NCI-H748 (cell line): ENCODE data around the gene KRTAP10-3.
"Not testable (repeated sequence)": the region's sequence is repeated elsewhere in the genome, so short reads cannot be mapped to it uniquely, and the experiment has no call there.

Experiments
- DNase-seq: peaks from one replicate; lab custom pipeline; 2025; ENCODE audit not compliant: unreplicated experiment; lab: John Stamatoyannopoulos, UW

The KRTAP10-3 gene

DNA sequence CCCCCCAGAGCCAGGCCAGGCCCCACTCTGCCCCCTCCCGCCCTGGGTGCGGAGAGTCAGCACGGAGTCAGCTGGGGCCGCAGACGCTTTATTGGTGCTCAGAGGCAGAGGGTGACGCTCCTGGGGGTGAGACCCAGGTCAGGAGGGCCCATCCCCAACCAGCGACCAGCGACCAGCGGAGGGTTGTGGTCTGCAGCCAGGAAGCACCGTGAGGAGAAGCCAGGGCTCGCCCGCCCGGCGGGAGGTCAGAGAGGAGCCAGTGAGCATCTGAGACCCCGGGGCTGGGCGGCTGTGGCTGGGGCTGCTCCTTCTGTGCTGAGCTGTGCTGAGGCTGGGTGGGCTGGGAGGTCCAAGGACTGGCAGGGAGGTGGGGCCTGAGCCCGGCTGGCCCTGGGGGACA, 8.3 kb downstream of the KRTAP10-3 start:
- not testable (repeated sequence) for DNase-seq

DNA sequence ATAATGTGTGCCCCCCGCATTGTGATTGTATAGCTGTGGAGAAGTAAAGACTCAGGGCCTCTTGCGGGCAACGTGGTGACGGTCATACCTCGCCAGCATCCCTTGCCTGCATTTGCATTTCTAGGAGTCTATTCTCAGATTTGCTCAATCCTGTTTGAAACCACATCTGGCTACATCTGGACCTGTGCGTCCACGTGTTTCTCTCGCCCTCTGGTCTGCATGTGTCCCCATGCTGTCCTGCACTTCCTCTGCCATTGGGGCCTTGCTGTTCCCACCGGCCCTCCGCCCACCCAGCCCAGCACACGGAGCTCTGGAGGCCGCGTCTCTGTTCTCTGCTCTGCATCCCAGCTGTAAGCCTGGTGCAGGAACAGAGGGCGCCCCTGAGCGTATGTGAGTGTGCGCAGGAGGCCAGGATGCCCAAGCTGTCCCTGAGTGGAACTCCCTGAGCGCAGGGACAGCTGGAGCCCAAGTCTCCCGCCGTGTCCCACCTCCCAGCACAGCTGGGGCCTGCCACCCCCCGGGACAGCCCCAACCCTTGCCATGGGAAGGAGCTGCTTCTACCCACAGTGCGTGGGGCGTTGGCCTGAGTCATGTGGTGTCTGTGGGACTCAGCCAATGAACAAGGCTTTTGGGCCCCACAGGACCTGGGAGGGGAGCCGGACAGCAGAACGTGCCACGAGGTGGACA, 8.9 kb downstream of the KRTAP10-3 start:
- no peak for DNase-seq

DNA sequence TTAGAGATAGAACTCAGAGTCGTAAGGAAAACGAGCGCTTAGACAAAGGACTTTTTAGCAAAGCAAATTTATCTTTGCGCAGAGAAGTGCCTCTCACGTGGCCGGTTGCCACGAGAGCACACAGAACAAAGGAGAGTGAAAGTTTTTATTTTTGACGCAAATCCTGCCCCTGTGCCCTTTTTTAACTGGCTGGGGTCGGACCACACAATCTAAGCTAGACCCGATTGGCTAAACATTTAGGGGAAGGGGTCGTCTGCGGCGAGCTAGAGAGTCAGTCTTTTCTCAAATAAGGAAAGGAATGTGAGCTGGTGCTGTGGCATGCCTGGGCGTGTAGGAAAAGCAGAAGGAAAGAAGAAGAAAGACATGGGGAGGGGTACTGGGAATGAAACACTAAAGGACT, 9.7 kb downstream of the KRTAP10-3 start:
- DNase-seq: no peak

DNA sequence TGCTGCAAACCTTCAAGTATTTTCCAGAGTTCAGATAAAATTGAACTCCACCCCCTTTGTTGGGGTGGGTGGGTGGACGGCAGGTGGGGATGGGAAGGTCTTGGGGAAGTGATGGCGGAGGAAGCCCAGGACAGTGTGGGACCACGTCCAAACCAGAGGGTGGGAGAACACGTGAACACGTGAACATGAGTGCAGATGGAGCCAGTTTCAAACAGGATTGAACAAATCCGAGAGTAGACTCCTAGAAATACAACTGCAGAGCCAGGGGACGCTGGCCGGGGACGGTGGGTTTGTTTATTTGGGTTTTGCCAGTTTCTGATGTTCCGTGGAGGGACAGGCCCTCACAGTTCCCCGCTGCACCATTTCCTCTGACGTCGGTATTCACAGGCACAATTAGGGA, 10.2 kb downstream of the KRTAP10-3 start:
- DNase-seq: no peak

DNA sequence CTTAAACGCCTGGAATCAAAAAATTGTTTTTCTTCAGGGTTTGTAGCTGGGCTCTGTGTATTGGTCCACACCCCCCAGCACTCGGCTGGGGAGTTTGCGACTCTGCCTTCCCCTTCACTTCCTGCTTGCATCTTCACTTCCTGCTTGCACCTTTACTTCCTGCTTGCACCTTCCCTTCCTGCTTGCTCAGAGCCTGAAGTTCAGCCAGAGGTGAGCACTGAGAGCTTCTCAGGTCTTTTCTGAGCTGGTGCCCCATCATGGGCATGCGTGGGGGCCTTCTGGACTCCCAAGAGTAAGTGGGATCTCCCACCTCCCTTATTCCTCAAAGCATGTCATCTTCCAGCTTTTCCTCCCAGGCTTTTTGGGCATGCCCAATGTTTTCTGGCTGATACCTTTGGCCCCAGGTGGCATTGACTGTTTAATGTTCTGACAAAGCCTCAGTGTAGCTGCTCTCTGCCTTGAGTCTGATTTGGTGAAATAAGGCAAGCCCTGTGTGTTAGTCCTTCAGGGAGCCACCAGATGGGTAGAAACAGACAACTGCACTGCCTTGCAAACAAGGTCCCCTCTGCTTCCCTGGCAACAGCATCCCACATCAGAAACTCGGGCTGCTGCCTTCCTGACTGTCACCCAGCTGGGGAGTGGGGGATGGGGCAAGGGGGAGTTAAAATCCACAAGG, 10.8 kb downstream of the KRTAP10-3 start:
- DNase-seq: peak; percentile 35

DNA sequence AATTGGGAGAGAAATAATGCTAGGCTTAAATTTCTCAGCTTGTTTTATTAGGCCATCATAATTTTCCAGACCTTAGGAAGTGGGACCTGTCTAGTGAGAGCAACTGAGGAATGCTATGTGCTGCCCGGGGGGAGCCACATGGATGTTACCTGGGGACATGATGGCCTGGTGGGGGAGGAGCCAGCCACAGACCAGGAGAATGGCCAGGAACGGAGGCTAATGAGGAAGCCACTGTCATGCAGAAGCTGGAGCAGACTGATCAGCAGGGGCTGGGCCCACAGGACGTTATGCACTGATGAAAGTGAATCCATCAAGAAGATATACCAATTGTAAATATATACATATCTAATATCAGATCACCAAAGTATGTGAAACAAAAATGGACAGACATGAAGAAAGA, 14.0 kb downstream of the KRTAP10-3 start:
- no peak for DNase-seq

DNA sequence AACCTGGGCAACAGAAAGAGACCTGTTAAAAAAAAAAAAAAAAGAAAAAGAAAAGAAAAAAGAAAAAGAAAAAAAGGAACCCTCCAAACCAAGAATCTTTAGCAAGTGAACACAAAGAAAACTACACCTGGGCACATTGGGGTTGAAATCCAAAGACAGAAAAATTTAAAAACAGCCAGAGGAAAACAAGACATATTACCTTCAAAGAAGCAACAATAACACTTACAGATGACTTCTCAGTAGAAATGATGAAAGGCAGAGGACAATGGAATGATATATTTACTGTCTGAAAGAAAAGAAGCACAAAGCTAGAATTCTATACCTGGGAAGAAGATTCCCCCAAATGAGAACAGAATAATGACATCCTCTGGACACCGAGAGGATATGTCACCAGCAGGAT, 15.9 kb downstream of the KRTAP10-3 start:
- no peak for DNase-seq

DNA sequence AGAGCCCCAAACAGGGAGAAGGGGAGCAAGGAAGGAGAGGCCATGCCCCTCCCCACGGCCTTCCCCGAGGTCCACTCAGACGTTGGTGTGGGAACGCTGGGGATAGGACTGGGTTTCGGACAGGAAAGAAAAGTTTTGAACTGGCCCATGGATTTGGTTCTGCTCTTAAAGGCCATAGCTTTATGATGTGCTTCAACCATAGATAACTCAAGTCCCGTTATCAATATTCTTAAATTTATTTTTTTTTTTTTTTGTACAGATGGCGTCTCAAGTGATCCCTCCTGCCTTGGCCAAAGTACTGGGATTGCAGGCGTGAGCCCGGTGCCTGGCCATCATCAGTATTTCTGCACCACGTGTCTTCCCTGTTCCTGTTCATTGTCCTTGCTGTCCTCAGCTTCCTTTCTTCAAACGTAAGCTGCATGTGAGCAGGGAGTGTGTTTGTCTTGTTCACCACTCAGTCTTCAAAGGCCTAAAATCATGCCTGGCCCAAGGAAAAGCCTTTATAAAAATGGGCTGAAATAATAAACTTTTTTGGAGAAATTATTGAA, 17.8 kb downstream of the KRTAP10-3 start:
- no peak for DNase-seq

DNA sequence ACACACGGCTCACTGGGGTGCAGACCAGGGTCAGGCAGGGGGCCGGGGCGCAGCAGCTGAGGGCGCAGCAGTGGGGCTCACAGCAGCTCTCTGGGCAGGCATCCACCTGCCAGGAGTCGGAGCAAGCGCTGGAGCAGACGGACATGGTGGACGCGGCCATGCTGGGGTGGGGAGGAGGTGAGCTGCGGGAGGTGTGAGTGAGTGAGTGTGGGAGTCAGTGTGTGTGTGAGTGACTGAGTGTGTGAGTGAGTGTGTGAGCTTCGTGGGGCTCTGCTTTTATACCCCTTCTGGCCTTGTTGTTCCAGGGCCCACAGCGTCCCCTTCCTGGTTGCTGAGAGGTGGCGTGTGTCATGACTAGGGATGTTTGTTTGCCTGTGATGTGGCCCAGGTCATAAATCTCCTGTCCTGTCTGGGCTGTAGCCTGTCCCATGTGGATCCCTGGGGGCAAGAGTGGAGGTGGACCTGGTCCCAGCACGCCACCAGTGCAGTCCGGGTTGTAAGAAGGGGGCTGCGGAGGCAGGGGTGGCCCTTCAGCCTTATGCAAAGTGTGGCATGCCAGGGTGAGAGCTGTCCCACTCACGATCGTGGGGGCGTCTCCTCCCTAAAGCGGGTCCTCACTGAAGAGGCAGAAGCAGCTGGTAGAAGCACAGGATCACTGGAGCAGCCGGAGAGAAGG, 18.5 kb downstream of the KRTAP10-3 start, which contains the start of gene KRTAP10-1:
Gene KRTAP10-1 (minus strand): TSS at position 205 of the 676 bp plus-strand sequence. CDS start 45 bp downstream, at position 160.
- no peak for DNase-seq

DNA sequence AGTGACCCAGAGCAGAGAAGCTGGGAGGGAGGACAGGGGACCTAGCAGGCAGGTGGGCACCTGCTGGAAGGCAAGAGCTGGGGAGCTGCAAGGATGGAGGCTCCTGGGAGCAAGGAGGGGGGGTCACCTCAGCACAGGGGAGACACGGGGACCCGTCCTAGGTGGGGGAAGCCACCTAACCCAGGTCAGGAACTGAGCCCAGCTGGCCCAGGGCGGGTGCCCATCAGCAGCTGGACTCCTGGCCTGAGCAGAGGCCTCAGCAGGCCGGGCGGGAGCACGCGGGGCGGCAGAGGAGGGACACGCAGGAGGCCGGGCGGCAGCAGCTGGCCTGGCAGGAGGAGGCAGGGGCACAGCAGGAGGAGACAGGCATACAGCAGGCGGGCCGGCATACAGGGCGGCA, 19.5 kb downstream of the KRTAP10-3 start:
- no peak for DNase-seq

DNA sequence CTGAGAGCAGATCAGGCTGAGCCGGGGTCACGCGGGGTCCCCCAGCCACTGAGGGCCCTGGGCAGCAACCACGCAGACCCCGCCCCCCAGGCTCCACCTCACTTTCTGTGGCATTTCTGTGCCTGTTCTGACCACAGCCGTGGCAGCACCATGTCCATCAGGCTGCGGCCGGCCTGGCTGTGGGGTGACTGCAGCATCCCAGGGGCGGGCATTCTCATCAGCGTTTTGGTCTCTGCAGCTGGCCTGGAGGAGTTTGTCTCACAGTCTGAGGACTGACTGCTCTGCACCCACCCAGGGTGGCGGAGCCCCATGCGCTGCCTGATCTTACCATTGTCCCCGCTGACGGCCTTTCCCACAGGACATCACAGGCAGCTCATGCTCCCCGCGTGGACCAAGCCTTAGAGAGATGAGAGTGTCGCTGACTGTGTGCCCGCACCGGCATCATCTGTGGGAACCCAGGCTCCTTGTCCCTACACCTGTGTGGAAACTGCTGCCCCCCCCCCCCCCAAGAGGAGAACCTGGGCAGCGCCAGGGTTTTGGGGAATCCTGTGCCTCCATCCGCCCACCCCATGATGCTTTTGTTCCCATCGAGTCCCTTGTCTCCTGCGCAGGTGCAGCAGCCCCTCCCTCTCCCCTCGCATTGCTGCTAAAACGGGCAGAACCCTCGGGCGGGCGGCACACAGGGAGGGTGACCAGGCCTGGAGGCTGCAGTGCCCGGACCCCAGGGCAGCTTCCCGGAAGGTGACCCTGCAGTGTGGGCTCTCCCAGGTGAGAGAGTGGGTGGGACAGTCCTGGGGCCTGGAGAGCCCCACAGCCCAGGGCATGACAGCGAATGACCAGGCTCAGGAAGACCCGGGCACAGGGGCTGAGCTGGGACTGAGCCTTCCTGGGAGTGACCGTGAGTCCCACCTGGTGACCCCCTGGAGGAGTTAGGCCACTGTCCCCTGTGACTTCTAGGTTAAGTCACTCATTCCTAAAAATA, 20.4 kb downstream of the KRTAP10-3 start:
- no peak for DNase-seq

DNA sequence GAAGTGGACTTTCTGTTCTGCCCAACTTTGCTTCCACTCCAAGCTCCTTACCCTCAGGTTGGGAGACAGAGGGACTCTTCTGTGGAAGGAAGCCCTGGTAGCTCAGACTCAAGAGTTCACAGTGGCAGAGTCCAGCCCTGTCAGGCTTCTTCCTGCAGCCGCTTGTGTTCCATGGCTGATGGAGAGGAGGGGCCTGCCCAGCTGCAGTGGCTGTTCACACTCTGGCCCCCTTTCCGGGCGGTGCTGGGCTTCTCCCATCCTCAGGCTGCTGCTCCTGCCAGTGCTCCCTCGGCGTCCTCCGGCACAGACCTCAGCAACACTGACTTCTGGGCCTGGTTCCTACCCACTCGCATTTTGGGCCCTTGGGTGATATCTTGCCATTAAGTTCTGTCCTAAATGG, 22.6 kb downstream of the KRTAP10-3 start:
- no peak for DNase-seq

DNA sequence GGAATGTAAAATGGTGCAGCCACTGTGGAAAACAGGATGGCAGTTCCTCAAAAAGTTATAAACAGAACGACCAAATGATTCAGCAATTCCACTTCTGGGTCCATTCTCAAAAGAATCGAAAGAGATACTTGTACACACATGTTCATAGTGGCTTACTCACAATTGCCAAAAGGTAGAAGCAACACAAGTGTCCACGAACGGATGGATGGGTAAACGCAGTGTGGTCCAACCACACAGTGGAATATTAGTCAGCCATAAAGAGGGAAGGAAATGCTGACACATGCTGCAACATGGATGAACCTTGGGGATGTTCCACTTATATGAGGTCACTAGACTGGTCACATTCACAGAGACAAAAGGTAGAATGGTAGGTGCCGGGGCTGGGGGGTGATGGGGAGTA, 23.9 kb downstream of the KRTAP10-3 start:
- no peak for DNase-seq

DNA sequence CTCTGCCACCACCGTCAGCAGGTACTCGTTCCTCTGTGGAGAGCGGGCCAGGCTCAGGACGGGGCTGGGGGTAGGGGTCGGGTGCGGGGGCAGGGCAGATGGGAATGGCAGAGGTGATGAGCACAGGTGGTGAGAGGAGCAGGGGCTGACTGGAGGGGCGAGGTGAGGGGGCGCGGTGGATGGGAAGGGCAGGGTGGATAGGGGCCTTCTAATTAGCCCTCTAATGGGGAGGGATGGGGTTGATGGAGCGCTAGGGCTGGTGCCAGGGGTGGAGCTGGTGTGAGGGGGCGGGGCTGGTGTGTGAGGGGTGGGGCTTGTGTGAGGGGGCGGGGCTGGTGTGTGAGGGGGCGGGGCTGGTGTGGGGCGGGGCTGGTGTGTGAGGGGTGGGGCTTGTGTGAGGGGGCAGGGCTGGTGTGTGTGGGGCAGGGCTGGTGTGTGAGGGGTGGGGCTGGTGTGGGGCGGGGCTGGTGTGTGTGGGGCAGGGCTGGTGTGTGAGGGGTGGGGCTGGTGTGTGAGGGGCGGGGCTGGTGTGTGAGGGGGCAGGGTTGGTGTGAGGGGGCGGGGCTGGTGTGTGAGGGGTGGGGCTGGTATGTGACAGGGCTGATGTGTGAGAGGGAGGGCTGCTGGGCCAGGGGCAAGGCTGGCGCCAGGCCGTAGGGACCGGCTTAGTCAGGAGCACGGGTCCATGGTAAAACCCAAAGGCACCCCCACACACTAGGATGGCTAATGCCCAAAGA, 24.5 kb downstream of the KRTAP10-3 start:
- DNase-seq: no peak

DNA sequence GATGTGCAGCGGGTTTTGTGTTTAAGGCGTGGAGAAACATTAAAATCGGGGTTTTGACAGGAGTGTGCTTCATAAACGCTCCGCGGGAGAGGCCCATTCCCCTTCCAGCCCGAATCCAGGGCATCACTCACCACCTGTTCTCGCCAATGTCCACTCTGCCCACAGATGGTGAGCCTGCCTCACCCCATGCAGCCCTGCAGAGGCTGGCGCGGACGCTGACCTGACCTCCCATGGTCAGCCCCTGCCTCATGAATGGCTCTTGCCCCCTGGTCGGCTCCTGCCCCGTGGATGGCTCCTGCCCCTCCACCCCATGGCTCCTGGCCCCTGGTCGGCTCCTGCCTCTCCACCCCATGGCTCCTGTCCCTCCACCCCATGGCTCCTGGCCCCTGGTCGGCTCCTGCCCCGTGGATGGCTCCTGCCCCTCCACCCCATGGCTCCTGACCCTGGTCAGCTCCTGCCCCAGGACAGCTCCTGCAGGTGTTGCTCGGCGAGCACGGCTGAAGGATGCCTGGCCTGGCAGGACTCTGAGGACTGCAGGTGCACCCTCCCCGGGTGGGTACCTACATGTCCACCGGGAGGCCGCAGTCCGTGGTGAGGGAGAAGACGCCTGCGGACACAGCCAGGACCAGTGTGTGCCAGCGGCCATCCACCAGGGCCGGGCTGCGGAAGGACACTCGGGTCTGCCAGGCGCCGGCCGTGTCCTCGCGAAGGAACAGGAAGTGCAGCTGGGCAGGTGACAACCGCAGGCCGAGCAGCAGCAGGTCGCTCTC, 25.3 kb downstream of the KRTAP10-3 start:
- DNase-seq: no peak

DNA sequence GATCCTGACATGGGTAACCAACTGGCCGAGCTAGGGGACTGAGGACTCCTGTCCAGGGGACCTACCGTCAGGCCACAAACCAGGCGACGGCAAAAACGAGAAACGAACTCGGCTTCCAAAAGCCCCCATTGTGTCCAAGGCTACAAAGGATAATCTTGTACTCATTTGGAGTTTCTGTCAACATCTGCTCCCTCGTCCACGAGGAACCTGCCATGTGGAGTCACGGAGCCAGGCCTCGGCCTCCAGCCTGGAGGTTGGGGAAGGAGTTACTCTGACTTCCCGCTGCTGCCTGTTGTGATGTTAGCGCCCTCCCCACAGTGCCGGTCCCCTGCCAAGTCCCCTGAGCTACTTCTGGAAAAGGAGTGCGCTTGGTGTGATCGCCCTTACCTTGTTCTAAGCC, 25.9 kb downstream of the KRTAP10-3 start:
- no peak for DNase-seq

DNA sequence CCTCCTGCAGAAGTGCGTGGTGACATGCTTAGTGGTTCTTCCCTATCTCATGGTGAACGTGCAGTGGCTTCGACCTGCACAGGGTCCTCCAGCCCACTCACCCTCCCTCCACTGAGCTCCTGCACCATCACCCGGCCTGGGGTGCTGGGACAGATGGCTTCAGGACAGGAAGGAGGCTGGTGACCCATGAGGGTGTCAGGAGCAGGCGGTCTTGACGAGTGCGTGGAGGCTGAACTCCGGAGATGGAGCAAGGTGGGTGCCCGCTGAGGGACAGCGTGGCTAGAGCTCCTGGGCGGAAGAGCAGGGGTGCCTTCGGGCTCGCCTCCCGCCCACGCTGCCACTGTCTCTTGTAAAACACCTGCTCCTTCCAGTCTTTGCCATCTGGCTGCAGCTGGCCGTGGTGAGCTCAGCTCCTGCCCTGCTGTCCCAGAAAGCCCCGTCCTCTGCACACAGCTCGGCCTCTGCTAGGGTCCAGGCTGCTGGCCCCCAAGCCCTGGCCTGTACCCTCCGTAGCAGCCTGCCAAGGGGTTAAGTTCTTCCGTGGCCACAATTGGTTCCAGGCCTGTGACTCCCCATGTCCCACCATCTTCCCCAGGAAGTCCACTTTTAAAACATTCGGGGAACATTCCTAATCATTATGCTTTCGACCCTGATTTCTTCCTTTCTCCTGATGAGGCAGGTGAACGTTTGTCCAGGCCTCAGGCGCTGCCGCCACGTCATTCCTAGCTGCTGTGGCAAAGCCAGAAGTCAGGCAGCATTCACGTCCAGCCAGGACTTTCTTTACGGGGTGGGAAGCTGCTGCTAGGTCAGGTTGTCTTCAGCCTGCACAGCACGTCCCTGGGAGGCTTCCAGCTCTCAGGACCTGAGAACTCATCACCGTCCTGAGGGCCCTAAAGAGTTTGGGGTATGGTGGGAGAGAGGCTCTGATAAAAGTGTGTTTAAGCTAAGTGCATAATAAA, 26.7 kb downstream of the KRTAP10-3 start:
- DNase-seq: no peak
